ENCODE measurements around the gene NT5DC2.

Gene NT5DC2

DNA sequence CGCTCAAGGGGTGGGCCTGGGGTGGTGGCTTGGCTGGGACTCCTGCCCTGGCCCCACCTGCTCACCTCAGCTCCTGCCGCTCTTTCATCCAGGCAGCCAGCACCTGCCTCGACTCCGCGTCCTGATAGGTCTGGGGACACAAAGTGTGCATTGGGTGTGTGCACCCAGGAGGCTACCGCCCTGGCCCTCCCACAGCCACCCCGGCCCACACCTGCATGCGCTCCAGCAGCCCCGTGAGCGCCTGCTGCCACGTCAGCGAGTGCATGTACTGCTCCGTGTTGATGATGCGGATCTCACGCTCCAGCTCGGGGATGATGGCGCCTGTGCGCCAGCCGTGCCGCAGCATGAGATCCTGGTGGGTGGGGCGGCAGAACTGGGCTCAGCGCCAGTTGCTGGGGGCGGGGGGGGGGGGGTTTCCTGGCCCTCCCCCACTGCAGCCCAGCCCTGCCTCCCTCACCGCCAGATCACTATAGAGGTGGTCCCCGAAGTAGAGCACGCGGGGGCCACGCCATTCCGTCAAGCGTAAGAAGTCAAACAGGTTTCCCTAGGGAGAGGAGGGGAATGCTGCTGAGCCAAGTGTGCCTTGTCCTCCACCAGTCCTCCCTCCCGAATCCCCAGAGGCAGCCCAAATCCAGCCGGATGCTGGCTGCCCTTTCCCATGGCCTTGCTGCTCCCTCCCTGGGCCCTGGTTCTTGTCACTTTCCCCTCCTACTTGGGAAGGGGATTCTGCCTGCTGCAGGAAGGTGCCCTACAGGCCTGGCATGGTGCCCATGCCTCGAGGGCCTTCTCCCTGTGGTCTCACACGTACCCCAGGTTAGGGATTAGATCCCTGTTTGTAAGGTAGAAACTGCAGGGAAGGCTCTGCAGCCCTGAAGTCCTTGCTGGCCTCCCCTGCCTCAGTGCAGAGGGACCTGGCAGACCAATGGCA, 8.6 kb downstream of the NT5DC2 start:
- no peak for DNase-seq (ENCODE audit: low spot score)

DNA sequence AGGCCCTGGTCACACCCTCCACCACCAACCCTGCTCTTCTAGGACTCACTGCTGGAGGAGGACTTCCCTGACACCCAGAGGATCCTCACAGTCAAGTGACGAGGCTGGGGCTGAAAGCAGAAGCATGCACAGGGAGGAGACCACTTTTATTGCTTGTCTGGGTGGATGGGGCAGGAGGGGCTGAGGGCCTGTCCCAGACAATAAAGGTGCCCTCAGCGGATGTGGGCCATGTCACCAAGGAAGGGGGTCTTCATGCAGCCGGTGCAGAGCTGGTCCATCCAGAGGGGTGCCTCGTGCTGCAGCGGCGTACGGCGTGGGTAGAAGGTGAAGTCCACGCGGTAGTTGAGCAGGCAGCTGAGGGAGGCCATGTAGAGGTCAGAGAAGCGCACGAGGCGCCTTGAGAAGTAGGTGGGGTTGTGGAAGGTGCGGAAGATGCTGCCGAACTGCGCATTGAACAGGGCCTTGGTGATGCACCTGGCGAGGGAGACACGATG, 9.4 kb downstream of the NT5DC2 start:
- DNase-seq (ENCODE audit: low spot score): no peak

DNA sequence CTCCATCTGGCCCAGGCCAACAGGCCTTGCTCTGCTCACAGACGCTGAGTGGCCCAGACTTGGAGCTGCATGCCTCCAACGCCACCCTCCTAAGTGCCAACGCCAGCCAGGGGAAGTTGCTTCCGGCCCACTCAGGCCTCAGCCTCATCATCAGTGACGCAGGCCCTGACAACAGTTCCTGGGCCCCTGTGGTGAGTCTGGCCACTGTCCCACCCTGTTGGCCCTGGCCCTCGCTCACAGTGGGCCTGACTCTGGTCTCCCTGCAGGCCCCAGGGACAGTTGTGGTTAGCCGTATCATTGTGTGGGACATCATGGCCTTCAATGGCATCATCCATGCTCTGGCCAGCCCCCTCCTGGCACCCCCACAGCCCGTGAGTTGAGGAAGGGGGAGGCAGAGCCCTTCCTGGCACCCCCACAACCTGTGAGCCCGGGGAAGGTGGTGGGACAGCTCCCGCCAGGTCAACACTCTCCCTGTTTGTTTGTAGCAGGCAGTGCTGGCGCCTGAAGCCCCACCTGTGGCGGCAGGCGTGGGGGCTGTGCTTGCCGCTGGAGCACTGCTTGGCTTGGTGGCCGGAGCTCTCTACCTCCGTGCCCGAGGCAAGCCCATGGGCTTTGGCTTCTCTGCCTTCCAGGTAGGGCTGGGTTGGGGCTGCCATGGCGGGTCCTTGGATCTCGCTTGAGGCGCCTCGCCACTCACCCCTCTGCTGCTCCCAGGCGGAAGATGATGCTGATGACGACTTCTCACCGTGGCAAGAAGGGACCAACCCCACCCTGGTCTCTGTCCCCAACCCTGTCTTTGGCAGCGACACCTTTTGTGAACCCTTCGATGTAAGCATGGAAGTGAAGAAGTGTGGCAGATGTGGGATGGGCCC, 10.0 kb downstream of the NT5DC2 start:
- no peak for DNase-seq (ENCODE audit: low spot score)

DNA sequence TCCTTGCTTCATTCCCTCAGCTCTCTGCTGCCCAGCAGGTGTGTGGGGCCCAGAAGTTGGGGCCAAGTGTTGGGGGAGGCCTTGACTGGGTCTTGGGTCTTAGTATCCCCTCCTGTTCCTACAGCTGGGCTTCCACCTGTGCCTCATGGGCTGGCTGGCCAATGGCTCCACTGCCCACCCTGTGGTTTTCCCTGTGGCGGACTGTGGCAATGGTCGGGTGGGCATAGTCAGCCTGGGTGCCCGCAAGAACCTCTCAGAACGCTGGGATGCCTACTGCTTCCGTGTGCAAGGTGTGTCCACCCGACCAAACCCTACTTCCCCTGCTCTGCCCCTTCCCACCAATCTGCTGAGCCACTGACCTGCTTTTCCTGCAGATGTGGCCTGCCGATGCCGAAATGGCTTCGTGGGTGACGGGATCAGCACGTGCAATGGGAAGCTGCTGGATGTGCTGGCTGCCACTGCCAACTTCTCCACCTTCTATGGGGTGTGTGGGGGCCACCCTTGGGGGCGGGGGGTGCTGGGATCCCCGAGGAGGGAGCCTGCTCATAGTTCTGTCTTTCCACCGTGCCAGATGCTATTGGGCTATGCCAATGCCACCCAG, 10.9 kb downstream of the NT5DC2 start:
- no peak for DNase-seq (ENCODE audit: low spot score)

DNA sequence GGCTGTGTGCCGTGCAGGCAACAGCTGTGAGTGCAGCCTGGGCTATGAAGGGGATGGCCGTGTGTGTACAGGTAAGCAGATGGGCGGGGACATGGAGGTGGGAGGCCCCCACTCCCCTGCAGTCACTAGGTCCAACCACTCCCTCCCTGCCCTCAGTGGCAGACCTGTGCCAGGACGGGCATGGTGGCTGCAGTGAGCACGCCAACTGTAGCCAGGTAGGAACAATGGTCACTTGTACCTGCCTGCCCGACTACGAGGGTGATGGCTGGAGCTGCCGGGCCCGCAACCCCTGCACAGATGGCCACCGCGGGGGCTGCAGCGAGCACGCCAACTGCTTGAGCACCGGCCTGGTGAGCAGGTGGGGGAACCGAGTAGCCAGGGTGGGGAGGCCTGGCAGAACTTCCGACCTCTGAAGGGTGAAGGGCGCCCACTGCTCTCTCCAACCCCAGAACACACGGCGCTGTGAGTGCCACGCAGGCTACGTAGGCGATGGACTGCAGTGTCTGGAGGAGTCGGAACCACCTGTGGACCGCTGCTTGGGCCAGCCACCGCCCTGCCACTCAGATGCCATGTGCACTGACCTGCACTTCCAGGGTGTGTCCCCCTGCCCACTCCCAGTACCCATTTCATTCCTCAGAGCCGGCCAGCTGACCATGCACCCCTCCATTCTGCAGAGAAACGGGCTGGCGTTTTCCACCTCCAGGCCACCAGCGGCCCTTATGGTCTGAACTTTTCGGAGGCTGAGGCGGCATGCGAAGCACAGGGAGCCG, 11.6 kb downstream of the NT5DC2 start:
- no peak for DNase-seq (ENCODE audit: low spot score)

DNA sequence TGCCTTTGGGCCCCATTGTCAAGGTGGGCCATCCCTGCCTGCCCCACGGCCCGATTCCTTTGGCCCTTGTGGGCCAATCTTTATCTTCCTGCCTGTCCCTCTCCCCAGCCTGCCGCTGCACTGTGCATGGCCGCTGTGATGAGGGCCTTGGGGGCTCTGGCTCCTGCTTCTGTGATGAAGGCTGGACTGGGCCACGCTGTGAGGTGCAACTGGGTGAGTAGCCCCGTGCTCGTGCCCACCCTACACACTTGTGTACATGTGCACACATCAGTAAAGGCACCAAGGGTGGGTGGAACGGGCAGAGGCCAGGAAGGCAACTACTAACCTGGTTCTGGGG, 12.2 kb downstream of the NT5DC2 start:
- no peak for DNase-seq (ENCODE audit: low spot score)

DNA sequence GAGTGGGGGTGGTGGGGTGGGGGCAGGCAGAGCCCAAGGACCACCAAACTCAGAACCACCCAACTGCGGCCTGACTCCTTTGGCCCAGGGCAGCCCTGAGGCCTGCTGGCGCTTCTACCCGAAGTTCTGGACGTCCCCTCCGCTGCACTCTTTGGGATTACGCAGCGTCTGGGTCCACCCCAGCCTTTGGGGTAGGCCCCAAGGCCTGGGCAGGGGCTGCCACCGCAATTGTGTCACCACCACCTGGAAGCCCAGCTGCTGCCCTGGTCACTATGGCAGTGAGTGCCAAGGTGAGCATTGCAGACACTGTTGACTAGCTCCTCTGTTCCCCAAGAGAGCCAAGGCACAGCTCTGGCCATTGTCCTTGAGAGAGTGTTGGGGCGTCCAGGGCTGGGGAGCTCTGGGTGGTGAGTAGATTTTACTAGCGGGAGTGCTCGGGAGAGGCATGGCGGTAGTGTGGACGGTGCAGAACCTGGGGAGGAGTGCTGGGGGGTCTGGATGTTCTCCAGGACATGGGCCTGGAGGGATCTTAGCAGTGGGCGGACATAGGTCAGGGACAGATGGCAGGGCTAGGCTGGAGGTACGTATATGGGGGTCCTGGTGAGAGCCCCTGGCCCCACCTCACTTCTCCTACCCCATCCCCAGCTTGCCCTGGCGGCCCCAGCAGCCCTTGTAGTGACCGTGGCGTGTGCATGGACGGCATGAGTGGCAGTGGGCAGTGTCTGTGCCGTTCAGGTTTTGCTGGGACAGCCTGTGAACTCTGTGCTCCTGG, 12.8 kb downstream of the NT5DC2 start:
- DNase-seq (ENCODE audit: low spot score): no peak

DNA sequence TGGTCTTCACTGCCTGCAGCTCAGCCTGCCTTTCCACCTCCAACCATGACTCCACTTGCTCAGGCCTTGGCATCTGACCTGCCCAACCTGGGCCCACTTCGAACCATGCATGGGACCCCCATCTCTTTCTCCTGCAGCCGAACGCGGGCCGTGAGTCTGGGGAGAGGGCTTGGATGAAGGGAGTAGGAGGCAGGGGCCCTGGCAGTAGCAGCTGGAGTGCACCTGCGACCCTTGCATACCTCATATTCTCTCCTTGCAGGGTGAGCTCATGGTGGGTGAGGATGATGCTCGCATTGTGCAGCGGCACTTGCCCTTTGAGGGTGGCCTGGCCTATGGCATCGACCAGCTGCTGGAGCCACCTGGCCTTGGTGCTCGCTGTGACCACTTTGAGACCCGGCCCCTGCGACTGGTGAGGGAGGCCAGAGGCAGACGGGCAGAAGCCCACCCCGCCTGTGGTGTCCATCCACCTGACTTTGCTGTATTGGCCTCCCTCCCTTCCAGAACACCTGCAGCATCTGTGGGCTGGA, 13.5 kb downstream of the NT5DC2 start:
- no peak for DNase-seq (ENCODE audit: low spot score)

DNA sequence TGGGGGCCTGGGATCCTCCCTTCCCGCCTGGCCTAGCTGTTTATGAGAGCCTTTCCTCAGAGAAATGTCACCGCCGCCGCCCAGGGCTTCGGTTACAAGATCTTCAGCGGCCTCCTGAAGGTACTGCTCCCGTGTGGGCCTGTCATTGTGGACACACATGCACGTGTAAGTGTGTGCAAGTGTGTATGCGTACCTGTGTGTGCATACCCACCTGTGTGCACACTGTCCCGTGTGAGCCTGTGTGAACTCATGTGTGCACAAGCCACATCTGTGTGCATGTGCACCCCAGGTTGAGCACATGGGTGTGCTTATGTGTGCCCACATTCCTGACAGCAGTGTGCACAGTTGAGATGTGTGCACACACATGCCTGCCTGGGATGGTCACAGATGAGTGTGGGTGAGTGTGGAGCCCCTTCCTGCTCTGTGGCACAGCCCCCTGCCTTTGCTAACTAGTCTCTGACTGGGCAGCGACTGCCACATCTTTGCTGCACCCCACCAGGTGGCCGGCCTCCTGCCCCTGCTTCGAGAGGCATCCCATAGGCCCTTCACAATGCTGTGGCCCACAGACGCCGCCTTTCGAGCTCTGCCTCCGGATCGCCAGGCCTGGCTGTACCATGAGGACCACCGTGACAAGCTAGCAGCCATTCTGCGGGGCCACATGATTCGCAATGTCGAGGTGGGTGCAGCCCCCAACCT, 14.1 kb downstream of the NT5DC2 start:
- no peak for DNase-seq (ENCODE audit: low spot score)

DNA sequence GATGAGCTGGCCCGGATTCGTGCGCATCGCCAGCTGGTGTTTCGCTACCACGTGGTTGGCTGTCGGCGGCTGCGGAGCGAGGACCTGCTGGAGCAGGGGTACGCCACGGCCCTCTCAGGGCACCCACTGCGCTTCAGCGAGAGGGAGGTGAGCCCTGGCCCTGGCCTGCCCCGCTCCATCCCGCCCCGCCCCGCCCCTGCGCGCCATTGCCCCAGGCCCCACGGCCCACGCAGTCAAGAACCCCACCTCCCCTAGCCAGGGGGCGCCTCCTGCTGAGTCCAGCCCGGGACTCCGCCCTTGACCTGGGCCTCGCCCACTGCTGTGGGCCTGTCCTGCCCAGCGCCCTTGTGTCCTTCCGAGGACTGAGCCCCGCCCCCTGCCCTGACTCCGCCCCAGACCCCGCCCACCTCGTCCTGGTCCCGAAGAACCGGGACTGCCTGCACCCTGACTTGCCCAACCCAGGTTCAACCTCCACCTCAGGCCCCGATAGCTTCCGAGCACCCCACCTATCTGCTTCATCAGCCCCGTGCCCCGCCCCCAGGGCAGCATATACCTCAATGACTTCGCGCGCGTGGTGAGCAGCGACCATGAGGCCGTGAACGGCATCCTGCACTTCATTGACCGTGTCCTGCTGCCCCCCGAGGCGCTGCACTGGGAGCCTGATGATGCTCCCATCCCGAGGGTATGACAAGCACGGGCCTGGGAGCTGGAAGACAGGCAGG, 14.8 kb downstream of the NT5DC2 start:
- peak; percentile 60 for DNase-seq (ENCODE audit: low spot score)

DNA sequence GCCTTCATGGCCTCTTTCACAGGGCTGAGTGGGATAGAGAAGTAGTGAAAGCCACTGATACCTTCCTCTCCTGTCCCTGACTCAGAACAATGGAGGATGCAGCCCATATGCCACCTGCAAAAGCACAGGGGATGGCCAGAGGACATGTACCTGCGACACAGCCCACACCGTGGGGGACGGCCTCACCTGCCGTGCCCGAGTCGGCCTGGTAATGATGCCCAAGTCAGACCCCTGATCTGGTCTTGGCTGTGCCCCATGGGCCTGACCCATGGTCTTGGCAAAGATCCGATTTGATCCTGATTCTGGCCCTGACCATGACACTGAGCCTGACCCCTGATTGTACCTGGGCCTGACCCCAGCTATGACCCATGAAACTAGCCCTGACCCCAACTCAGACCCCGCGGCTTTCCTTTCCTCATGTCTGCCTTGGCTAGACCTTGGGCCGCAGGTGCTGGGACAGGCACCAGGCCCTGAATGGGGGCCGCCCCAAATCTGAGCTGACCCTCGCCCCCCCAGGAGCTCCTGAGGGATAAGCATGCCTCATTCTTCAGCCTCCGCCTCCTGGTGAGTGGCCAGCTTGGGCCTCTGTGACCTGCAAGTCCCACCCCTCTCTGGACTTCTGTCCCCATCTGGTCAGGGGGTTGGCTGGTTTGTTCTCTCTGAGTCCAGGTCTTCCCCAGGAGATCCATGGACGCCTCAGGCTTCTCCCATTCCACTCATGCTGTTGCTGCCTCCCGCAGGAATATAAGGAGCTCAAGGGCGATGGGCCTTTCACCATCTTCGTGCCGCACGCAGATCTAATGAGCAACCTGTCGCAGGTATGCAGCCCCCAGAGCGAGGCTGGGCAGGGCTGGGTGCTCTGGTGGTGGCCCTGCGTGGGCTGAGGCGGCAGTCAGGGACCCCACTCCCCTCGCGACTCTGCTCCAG, 15.6 kb downstream of the NT5DC2 start:
- DNase-seq (ENCODE audit: low spot score): no peak

DNA sequence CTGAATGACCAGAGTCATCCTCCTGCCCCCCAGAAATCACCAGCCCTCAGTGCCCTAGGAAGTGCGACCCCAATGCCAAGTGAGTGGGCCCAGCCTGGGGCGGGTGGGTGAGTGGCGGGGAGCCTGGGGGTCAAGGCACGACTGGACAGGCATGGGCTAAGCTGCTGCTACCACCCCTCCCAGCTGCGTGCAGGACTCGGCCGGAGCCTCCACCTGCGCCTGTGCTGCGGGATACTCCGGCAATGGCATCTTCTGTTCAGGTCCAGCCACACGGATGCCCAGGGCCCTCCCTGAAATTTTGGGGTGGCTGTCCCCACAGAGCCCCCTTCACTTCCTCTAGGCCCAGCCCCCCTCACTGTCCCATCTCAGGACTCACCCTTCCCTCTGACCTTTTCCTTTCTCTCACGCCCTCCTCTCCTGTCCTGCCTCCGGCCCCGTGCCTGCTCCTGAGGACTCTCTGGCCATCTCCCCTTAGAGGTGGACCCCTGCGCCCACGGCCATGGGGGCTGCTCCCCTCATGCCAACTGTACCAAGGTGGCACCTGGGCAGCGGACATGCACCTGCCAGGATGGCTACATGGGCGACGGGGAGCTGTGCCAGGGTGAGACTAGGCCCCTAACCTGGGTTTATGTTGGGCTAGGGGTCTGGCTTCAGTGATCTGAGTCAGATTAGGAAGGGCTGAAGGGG, 17.0 kb downstream of the NT5DC2 start:
- DNase-seq (ENCODE audit: low spot score): no peak

DNA sequence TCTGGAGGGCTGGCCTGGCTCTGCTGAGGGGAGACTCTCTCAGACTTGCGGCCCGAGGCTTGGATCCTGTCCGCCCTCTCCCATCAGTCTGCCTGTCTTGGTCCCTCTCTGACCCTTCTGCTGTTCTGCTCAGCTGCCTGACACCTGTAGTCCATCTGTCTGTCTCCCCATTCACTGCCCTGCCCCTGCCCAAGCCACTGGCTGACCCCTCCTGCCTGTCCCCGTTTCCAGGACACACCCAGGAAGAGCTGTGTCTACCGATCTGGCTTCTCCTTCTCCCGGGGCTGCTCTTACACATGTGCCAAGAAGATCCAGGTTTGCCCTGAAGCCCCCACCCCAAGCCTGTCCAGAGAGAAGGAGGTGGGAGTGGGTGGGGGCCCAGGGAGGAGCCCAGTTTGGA, 18.5 kb downstream of the NT5DC2 start:
- DNase-seq (ENCODE audit: low spot score): no peak

DNA sequence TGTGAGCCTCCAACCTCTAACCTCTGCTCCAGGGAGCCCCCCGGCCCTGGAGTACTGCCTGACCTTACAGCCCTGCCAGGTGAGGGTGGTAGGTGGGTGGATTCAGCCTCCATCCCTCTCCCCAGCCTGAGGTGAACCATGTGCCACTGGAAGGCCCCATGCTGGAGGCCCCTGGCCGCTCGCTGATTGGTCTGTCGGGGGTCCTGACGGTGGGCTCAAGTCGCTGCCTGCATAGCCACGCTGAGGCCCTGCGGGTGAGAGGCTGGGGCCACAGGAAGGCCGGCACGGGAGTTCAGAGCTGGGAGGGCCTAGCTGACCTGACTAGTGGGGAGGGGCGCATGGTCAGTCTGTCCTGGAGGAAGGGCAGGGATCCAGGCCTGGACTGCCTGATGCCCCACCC, 19.1 kb downstream of the NT5DC2 start:
- DNase-seq (ENCODE audit: low spot score): no peak

DNA sequence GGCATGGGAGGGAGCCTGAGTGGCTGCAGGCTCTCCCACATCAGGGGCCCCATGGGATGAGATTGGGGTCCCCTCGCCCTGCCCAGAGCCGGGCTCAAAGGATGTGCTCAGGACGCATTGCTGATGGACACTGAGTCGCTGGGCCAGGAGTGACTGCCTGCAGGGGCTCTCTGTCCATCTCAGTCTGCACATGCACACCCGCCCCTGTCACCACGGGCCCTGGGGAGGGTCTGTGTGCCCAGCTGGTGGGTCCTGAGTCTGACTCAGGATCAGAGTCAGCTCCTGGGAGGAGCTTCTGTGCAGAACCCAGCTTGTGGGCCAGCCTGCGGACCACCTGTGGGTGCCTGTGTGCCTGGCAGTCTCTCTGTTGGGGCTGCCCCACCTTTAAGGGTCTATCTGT, 20.4 kb downstream of the NT5DC2 start:
- DNase-seq (ENCODE audit: low spot score): no peak

DNA sequence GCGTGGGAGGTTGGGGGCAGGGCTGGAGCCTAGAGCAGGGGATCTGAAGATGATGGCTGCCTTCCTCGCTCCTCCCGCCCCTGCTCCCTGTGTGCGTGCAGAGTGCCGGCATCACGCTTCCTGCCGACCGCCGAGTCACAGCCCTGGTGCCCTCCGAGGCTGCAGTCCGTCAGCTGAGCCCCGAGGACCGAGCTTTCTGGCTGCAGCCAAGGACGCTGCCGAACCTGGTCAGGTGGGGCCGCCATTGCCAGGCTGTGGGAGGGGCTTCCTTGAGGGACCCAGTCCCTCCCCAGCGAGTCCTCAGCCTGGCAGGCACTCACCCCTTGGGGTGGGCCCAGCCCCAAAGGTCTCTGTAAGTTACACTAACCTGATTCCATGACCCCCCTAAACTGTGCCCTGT, 20.9 kb downstream of the NT5DC2 start:
- DNase-seq (ENCODE audit: low spot score): no peak

DNA sequence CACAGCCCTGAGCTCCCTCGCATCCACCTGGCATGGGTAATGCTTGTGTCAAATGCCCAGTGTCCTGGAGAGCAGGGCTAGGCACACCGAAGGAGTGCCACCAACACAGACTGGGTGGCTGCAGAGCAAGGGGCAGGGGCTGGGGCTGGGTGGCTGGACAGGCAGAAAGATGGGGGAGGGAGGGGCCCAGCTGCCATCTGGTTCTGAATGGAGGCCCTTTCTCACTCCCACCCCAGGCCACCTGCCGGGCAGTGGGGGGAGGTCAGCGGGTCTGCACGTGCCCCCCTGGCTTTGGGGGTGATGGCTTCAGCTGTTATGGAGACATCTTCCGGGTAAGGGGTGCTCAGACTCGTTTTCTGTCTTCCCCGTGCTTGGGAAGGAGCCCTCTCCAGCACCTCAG, 21.6 kb downstream of the NT5DC2 start:
- no peak for DNase-seq (ENCODE audit: low spot score)

DNA sequence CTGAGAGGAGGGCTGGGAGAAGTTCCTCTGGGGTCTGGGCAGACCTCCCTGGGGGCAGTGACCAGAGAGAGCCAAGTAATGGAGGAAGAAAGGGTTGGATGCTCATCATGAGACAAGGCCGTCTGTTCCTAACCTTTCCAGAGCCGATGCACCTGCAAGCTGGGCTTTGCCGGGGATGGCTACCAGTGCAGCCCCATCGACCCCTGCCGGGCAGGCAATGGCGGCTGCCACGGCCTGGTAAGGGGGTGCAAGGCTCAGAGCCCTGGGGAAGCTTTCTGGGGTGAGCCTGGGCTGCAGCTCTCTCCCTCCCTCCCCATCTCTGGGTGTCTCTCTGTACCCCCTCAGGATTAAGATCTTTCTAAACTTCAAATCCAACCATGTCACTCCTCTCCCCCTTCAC, 22.1 kb downstream of the NT5DC2 start:
- no peak for DNase-seq (ENCODE audit: low spot score)
